HG02938 (cell line): ENCODE data around the gene RABGAP1L.
"Not testable (repeated sequence)": the region's sequence is repeated elsewhere in the genome, so short reads cannot be mapped to it uniquely, and the experiment has no call there.

Experiments used
- ATAC-seq: cut with Tn5 transposase; IDR thresholded peaks from one replicate; pipeline ENCODE4 v1.9.1; 2021; ENCODE audit warnings: mild to moderate bottlenecking, moderate library complexity; ENCODE audit not compliant: unreplicated experiment

Gene RABGAP1L

DNA sequence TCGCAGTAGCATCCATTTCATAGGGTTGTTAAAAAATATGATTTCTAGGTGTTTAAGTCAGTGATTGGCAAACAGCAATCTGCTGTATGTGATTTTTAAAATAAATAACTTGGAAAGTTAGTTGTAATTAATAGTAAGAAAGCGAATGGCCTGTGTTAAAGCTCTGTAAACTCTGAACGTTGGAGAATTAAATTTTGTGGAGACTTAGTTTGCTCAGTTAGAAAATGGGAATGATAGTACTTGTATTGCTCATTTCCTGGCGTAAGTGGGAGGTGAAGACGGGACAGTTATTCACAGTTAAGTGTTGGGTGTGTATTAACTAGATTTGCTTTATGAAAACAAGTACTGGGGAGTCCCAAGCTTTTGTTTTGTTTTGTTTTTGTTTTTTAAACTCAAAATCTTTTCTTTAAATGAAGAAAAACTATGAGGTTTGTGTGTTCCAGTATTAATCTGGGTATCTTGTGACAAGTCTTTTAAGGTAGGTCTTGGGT lies 841.4 kb downstream of the RABGAP1L start:
- ATAC-seq, result no peak

DNA sequence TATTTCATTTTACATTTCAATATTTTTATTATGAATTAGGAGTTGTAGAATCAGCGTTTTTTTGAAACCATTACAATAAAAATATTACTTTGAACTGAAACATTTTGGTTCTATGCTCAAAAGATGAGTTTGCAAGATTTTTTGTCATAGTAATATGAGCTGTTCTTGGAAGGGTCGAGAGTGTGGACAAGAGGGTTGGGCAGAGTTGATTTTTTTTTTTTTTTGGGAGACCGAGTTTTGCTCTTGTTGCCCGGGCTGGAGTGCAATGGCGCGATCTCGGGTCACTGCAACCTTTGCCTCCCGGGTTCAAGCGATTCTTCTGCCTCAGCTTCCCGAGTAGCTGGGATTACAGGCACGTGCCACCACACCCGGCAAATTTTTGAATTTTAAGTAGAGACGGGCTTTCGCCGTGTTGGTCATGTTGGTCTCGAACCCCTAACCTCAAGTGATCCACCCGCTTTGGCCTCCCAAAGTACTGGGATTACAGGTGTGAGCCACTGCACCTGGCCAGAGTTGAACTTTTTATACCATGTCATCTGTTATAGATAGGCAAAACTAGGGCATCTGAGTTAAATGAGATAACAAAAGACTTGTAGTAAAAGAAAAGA lies 843.7 kb downstream of the RABGAP1L start:
- no peak for ATAC-seq

DNA sequence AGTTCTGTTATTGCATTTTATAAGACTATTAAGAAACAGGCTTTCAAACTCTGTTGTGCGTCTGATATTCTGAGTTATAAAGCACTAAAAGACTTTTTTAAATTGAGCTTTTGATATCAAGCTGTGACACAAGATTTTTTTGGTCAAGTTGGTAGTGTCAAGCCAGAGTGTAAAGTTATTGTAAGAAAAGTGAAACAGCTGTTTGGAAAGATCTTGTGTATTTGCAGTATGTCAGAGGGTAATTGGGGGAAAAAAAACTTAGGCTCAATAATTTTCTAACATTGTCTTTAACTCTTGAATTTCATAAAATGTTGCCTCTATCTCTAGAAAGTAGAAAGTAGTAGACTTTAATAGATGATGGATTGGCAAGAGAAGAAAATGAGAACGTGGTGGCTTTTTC lies 844.2 kb downstream of the RABGAP1L start:
- ATAC-seq, result no peak

DNA sequence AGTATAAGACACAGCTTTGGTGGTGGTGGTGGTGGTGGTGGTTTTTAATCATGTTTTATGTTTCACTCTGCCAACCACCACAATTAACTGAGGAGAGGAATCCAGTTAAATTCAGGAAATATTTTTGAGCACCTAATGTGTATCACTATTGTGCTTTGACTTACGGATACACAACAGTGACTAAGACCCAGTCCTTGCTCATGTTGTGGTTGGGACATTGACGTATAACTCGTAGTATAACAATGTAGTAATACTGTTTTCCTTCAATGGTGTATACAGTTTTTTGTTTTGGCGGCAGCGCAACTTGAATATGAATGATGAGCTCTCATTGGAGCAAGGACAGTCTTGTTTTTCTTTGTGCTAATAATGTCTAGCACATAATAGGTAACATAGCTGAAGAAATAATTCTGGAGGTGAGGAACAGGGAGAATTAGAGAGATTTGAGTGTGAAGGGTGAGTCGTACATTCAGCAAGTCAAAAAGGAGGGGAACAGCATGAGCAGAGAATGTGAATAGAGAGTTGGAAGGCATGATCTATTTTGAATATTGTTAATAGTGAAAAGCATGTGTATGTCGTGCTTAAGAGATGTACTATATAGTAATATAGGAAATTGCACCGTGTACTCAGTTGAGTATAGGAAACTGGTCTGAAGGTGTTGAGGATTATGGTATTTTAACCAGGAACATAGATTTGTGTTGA lies 845.9 kb downstream of the RABGAP1L start:
- ATAC-seq, result no peak

DNA sequence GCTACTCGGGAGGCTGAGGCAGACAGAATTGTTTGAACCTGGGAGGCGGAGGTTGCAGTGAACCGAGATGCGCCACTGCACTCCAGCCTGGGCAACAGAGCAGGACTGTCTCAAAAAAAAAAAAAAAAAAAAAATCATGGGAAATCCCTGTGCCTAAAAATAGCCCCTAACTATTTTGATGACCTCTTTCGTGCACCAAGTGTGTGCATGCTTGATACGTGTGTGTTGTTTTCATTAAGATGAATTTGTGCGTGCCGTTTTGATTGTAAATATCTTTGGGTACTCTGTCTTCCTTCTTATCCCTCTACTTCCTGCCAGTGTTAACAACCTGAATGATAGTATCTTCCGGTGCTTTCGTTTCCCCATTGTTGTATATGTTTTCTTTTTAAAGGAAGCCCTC lies 850.2 kb downstream of the RABGAP1L start:
- ATAC-seq, result no peak

DNA sequence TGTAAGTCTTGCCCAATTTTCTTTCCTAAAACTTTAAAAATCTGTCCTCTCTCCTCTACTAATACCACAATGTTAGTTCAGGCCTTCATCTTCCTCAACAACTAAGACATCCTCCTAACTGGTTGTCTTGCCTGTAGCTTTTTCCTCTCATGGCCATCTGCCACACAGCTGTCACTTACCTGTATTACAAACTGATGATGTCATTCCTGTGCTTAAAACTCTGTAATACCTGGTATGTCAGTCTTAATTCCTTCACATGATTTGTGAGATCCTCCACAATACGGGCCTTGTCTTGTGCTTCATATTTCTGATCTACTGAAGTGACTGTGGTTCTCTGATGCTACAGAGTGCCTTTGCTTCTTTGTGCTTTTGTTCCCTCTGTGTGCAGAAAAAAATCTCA lies 854.1 kb downstream of the RABGAP1L start:
- ATAC-seq, result no peak

DNA sequence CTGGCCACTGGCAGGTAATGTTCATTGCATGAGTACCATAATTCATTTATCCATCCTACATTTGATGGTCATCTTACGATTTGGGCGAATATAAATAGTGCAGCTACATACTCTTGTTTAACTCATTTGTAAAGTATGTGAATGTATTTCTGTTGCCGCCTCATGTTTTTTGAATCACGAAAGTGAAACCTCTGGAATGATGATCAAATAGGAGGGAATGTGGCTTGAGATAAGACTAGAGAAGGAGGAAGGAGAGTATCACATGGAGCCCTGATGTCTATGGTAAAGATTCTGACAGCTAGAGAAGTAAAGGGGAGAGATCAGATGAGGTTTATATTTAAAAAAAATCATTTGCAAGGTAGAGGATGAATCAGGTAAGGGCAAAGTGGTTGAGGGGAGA lies 855.9 kb downstream of the RABGAP1L start:
- no peak for ATAC-seq

DNA sequence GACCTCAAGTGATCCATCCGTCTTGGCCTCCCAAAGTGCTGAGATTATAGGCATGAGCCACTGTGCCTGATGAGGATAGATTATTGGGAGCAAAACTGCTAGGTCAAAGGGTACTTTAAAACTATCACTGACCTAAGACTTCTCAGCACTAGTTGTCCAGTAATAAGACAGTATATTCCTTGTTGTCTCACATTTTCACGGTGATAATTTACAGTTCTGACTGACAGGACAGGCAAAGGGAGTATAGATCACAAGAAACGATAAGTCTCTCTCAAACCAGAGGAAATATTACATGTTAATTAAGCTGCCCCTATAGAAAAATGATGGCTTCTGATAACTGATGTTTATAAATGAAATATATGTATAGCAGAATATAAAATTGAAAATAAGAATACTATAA lies 860.2 kb downstream of the RABGAP1L start:
- ATAC-seq, result no peak

DNA sequence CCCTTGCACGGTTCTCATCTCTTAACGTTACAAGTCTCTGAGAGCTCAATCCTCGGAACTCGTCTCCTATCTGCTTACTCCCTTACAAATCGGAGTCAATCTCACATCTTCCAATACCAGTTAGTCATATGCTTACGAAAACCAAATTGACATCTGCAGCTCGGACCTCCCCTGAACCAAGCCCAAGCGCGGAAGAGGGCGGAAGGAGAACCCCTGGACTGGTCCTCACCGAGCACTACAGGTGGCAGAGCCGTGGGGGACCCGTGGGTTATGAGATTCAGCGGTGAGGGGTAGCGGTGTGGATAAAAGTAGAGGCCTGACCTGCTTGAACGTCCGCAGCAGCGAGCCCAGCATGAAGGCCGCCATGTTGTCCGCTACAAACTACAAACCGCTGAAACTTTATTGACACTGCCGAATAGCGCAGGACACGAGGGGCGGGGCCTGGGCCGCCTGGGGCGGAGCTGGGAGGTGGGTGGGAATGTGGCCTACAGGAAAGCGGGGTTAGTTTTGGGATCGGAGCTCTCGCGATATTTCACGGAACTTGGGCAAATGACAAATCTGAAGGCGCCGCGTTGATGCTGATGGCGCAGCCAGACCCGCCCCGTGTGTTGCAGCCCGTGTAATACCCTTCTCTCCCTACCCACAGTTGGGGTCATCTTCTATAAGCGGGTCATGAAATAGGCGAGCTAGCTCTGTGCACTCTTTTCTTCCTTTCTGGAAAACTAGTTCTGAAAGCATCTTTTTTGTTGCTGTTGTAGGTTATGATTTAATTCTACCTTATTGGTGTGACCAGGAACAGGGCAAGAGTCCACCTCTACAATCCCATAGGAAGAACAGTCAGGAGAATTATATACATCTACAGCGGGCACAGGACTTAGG lies 864.0 kb downstream of the RABGAP1L start, which contains the start of gene MRPS14:
Gene MRPS14 (minus strand): TSS at position 383 of the 879 bp plus-strand sequence. CDS start 17 bp downstream, at position 366.
- ATAC-seq, result peak; percentile 86

DNA sequence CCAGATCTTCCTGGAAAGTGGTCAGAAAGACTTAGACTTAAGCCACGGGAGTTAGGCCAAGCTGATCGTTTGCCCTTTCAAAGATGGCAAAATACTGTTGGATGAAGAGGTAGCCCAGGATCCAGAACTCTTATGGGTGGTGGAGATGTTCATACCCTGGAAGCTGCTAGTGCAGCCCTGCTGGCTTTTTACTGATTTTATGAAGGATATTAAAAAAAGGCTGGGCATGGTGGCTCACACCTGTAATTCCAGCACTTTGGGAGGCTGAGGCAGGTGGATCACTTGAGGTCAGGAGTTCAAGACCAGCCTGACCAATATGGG lies 864.6 kb downstream of the RABGAP1L start:
- peak; percentile 4 for ATAC-seq

DNA sequence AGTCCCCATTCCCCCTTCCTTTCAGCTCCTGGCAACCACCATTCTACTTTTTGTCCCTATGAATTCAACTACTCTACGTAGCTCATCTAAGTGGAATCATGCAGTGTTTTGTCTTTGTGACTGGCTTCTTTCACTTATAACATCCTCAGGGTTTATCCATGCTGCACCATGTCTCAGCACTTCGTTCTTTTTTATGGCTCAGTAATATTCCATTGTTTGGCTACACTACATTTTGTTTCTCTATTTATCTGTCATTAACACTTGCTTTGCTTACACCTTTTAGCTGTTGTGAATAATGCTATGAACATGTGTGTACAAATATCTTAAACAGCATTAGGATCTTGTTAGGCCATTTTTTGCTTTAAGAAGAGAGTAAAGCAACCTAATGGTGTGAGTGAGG lies 865.5 kb downstream of the RABGAP1L start:
- ATAC-seq, result no peak

DNA sequence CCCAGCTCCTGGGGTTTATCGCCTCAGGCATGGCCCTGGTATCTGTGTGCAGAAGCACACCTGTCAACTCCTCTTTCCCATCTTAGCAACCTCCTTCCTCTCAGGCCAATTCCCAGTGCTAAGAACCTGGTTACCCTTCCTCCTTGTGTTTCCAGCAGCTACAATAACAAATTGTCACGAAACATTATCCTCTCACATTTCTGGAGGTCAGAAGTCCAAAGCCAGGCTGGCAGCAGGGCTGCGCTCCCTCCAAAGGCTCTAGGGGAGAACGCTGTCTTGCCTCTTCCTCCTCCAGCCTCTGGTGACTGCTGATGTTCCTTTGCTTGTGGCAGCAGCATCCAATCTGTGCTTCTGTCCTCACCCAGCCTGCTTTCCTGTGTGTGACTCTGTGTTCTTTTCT lies 874.6 kb downstream of the RABGAP1L start:
- ATAC-seq, result no peak

DNA sequence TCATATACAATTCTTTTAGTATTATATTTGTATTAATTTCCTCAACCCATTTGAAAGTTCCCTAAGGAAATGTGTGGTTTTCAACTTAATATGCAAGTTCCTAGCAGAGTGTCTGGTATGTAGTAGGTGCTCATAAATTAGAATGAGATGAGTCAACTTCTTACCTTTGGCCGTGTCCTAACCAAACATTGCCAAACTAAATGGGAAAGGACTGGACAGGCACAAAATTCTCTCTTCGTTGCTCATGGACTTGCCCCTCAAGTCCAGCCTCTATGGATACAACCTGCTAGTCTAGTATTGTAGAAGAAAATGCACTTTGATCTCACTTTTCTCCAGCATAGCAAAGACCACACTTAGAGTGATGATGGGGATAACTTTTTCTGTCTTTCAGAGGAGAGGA lies 875.5 kb downstream of the RABGAP1L start:
- no peak for ATAC-seq

DNA sequence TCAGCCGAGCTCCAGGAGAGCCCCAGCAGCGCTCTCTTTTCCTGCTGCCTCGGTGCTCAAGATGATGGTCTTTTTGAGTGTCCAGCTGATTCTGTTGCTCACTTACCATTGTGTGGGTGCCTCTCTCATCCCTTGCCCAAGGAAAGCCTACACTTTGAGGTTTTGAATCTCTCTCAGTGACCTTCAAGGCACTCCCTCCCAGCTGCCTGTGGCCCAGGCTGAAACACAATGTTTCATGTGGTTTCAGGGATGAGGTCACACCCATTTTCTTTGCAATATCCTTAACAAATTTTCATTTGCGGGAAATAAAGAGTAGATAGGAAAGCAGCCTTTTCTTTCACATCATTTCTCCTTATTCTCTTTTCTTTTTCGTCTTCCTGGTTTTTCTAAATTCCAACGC lies 876.5 kb downstream of the RABGAP1L start:
- no peak for ATAC-seq

DNA sequence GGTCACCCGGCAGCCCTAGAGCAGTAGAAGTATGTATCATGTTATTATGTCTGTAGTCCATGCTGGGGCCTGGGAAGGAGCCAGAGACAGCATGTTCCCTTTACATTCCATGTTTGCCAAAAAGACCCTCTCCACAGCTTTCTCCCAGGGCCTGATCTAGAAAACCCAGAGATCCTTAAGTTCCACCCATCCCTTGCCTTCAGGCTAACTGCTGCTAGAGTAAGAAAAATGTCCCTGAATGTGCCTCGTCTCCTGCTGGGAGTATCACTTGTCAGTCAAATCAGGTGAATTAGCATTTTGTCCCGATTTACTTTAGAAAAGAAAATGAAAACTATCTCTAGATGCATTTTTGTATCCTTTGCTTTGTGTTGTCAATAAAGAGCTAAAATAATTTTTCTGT lies 877.2 kb downstream of the RABGAP1L start:
- ATAC-seq, result no peak

DNA sequence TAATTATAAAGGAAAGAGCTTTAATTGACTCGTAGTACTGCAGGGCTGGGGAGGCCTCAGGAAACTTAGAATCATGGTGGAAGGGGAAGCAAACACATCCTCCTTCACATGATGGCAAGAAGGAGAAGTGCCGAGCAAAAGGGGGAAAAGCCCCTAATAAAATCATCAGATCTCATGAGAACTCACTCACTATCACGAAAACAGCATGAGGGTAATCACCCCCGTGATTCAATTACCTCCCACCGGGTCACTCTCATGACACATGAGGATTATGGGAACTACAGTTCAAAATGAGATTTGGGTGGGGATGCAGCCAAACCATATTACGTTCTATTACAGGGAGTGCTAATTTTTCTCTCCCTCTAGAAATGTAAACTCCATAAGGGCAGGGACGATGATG lies 878.1 kb downstream of the RABGAP1L start:
- ATAC-seq, result no peak

DNA sequence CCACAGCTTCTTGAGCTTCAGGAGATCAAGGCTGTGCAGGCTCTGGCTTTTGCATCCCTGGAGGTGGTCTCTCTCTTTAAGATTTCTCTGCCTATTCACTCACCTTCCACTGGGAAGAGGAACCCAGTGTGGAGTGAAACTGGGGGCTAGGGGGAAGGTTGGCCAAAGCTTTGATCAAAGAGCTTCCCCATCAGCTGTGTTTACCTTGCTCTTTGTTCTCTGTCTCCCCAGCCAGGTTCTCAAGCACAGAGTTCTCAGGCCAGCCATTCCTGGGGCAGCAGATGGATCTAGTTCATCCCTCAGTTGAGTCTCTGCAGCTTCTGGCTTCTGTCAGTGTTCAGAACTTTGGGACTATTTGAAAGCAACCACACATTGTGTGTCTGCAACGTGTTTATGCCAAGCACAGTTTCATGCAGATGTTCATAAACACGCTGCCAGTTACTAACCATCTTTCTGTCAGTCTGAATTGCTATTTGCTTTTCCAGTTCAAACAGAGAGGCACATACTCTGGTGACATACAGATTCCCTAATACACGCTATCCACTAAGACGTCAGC lies 881.1 kb downstream of the RABGAP1L start:
- ATAC-seq, result no peak

DNA sequence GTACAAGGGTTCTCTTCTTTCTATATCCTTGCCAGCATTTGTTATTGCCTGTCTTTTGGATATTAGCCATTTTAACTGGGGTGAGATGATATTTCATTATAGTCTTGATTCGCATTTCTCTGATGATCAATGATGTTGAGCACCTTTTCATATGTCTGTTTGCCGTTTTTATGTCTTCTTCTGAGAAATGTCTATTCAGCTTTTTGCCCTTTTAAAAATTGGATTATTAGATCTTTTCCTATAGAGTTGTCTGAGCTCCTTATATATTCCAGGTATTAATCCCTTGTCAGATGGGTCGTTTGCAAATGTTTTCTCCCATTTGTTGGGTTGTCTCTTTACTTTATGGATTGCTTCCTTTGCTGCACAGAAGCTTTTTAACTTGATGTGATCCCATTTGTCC lies 883.3 kb downstream of the RABGAP1L start:
- ATAC-seq, result no peak

DNA sequence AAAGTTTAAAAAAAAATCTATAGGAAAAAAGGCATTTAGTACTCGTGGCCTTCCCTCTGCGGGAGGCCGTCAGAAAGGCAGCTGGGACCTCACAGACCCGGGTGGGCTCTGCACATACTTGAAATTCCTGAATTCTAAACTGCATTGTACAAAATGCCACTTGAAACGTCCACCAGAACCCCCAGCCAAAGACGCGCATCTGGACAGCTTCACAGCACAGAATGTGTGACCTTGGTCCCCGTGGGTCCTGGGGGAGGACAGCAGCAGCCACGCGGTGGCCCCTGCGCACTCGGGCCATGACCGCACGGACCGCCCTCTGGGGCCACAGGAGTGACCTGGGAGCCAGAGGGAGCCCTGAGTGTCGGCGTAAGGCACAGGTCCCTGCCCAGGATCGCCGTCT lies 884.5 kb downstream of the RABGAP1L start:
- ATAC-seq, result no peak

DNA sequence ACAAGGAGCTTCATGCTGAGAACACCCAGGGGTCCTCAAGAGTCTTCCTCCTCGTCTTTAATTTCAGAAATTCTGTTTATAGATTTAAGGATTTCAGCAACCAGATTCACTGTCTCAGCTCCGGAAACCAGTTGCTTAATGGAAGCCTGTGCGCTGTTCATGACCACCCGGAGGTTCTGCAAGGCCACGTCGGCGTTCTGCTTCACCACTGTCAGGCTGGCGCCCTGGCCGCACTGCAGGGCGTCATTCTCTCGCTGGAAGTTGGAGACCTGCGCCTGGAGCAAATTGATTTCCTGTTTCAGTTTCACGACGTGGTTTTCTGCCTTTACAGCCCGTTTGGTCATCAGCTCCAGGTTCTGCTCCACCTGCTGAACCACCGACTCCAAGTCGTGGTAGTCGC lies 885.3 kb downstream of the RABGAP1L start:
- not testable (repeated sequence) for ATAC-seq
